Measurements from ENCODE around the gene ZNRF1. TPM values are rescaled to one million over a fixed set of nuclear protein-coding genes. Genes with fewer than 3 reads are reported as not detected.

ZNRF1 gene
- total and polyA plus RNA-seq, 2 of the 8 experiments (the other 6 are each of a cell fraction or from before 2014, with no cell fraction given), result 33.5 to 52.9 TPM

DNA sequence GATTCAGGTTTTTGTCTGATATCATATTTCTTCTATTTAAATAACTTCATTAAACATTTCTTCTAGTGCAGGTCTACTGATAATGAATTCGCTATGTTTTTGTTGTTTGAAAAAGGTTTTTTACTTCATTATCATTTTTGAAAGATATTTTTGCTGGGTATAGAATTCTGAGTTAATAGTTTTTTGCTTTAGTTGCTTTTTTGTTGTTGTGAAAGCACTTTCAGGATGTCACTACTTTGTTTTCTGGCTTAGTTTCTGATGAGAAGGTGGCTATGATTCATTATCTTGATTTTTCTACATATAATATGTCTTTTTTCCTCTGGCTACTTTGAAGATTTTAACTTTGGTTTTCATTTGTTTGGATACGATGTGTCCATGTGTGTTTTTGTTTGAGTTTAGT, 153.0 kb downstream of the ZNRF1 start (continued):
- TF ChIP-seq, protein P1, sequence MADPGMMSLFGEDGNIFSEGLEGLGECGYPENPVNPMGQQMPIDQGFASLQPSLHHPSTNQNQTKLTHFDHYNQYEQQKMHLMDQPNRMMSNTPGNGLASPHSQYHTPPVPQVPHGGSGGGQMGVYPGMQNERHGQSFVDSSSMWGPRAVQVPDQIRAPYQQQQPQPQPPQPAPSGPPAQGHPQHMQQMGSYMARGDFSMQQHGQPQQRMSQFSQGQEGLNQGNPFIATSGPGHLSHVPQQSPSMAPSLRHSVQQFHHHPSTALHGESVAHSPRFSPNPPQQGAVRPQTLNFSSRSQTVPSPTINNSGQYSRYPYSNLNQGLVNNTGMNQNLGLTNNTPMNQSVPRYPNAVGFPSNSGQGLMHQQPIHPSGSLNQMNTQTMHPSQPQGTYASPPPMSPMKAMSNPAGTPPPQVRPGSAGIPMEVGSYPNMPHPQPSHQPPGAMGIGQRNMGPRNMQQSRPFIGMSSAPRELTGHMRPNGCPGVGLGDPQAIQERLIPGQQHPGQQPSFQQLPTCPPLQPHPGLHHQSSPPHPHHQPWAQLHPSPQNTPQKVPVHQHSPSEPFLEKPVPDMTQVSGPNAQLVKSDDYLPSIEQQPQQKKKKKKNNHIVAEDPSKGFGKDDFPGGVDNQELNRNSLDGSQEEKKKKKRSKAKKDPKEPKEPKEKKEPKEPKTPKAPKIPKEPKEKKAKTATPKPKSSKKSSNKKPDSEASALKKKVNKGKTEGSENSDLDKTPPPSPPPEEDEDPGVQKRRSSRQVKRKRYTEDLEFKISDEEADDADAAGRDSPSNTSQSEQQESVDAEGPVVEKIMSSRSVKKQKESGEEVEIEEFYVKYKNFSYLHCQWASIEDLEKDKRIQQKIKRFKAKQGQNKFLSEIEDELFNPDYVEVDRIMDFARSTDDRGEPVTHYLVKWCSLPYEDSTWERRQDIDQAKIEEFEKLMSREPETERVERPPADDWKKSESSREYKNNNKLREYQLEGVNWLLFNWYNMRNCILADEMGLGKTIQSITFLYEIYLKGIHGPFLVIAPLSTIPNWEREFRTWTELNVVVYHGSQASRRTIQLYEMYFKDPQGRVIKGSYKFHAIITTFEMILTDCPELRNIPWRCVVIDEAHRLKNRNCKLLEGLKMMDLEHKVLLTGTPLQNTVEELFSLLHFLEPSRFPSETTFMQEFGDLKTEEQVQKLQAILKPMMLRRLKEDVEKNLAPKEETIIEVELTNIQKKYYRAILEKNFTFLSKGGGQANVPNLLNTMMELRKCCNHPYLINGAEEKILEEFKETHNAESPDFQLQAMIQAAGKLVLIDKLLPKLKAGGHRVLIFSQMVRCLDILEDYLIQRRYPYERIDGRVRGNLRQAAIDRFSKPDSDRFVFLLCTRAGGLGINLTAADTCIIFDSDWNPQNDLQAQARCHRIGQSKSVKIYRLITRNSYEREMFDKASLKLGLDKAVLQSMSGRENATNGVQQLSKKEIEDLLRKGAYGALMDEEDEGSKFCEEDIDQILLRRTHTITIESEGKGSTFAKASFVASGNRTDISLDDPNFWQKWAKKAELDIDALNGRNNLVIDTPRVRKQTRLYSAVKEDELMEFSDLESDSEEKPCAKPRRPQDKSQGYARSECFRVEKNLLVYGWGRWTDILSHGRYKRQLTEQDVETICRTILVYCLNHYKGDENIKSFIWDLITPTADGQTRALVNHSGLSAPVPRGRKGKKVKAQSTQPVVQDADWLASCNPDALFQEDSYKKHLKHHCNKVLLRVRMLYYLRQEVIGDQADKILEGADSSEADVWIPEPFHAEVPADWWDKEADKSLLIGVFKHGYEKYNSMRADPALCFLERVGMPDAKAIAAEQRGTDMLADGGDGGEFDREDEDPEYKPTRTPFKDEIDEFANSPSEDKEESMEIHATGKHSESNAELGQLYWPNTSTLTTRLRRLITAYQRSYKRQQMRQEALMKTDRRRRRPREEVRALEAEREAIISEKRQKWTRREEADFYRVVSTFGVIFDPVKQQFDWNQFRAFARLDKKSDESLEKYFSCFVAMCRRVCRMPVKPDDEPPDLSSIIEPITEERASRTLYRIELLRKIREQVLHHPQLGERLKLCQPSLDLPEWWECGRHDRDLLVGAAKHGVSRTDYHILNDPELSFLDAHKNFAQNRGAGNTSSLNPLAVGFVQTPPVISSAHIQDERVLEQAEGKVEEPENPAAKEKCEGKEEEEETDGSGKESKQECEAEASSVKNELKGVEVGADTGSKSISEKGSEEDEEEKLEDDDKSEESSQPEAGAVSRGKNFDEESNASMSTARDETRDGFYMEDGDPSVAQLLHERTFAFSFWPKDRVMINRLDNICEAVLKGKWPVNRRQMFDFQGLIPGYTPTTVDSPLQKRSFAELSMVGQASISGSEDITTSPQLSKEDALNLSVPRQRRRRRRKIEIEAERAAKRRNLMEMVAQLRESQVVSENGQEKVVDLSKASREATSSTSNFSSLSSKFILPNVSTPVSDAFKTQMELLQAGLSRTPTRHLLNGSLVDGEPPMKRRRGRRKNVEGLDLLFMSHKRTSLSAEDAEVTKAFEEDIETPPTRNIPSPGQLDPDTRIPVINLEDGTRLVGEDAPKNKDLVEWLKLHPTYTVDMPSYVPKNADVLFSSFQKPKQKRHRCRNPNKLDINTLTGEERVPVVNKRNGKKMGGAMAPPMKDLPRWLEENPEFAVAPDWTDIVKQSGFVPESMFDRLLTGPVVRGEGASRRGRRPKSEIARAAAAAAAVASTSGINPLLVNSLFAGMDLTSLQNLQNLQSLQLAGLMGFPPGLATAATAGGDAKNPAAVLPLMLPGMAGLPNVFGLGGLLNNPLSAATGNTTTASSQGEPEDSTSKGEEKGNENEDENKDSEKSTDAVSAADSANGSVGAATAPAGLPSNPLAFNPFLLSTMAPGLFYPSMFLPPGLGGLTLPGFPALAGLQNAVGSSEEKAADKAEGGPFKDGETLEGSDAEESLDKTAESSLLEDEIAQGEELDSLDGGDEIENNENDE (IDR thresholded peaks at IDR 0.05; ENCODE audit: insufficient replicate concordance, low read length), result no peak
- no peak for TF ChIP-seq FOSL1 (IDR thresholded peaks at IDR 0.05; ENCODE audit: insufficient read depth, low read depth, low read length)
- no peak for TF ChIP-seq KDM1A (IDR thresholded peaks at IDR 0.05; ENCODE audit: borderline replicate concordance, low read length)
- no peak for TF ChIP-seq CHD2 (IDR thresholded peaks at IDR 0.05; ENCODE audit: low read length)
- TF ChIP-seq ZNF274 (IDR thresholded peaks at IDR 0.05; ENCODE audit: borderline replicate concordance, extremely low read depth, low read length), result no peak
- TF ChIP-seq SRF (IDR thresholded peaks at IDR 0.05; ENCODE audit: low read depth, low read length), result no peak
- TF ChIP-seq EGR1 (IDR thresholded peaks at IDR 0.05; ENCODE audit: borderline replicate concordance, low read depth, low read length), result no peak

Data from H1 (cell line).